ENCODE measurements around the gene SUMO4.

The SUMO4 gene

GRCh38 chr6:149428606-149429005 lies 28.5 kb downstream of the SUMO4 start:
- Mint-ChIP-seq H3K36me3 (ENCODE audit: low read depth) (no peaks in the 10 kb centered on the region), H3K4me3 (no peak overlapping the region), H3K27me3 (ENCODE audit: low read depth) (peaks cover 11% of the 10 kb centered on the region), H3K4me1 (peaks cover 13% of the 10 kb centered on the region), H3K9me3 (no peaks in the 10 kb centered on the region), H3K27ac (no peak overlapping the region)
- TF ChIP-seq CTCF (IDR thresholded peaks at IDR 0.05; ENCODE audit: unreplicated experiment in 3 of 3): no peak

GRCh38 chr6:149429427-149430360 lies 29.6 kb downstream of the SUMO4 start:
- no peaks in the 10 kb centered on the region for H3K36me3 Mint-ChIP-seq (ENCODE audit: low read depth)
- H3K4me1 Mint-ChIP-seq: peaks cover 16% of the 10 kb centered on the region
- TF ChIP-seq CTCF (IDR thresholded peaks at IDR 0.05; ENCODE audit: unreplicated experiment in 3 of 3): peak in 1 of 3 experiments; percentile 9
- H3K4me3 Mint-ChIP-seq: no peak overlapping the region
- H3K9me3 Mint-ChIP-seq: no peaks in the 10 kb centered on the region
- peak overlapping the region in 1 of 3 experiments; percentile 37 for H3K27ac Mint-ChIP-seq
- H3K27me3 Mint-ChIP-seq (ENCODE audit: low read depth): peaks cover 14% of the 10 kb centered on the region

GRCh38 chr6:149431905-149432775 lies 32.1 kb downstream of the SUMO4 start:
- no peak overlapping the region for H3K4me3 Mint-ChIP-seq
- H3K27ac Mint-ChIP-seq: peak overlapping the region in 1 of 3 experiments; percentile 68
- H3K27me3 Mint-ChIP-seq (ENCODE audit: low read depth): peaks cover 19% of the 10 kb centered on the region
- no peaks in the 10 kb centered on the region for H3K9me3 Mint-ChIP-seq
- peak; percentile 95 to 96 (median 95) for TF ChIP-seq CTCF (IDR thresholded peaks at IDR 0.05; ENCODE audit: unreplicated experiment in 3 of 3)
- peaks cover 16% of the 10 kb centered on the region for H3K4me1 Mint-ChIP-seq
- H3K36me3 Mint-ChIP-seq (ENCODE audit: low read depth): no peaks in the 10 kb centered on the region

- no peak overlapping the region for H3K27ac Mint-ChIP-seq
- H3K36me3 Mint-ChIP-seq (ENCODE audit: low read depth): no peaks in the 10 kb centered on the region
- H3K27me3 Mint-ChIP-seq (ENCODE audit: low read depth): peaks cover 9% of the 10 kb centered on the region
- H3K4me3 Mint-ChIP-seq: no peak overlapping the region
- peaks cover 11% of the 10 kb centered on the region for H3K4me1 Mint-ChIP-seq
- no peaks in the 10 kb centered on the region for H3K9me3 Mint-ChIP-seq
- no peak for TF ChIP-seq CTCF (IDR thresholded peaks at IDR 0.05; ENCODE audit: unreplicated experiment in 3 of 3)
These were observed 33.3 kb downstream of the SUMO4 start for GRCh38 chr6:149433405-149433804.

GRCh38 chr6:149433881-149434280 lies 33.8 kb downstream of the SUMO4 start:
- no peak for TF ChIP-seq CTCF (IDR thresholded peaks at IDR 0.05; ENCODE audit: unreplicated experiment in 3 of 3)
- H3K27me3 Mint-ChIP-seq (ENCODE audit: low read depth): peaks cover 9% of the 10 kb centered on the region

More at GRCh38 chr6:149433881-149434280, 33.8 kb downstream of the SUMO4 start:
- H3K9me3 Mint-ChIP-seq: no peaks in the 10 kb centered on the region
- peaks cover 11% of the 10 kb centered on the region for H3K4me1 Mint-ChIP-seq
- peak overlapping the region in 1 of 3 experiments; percentile 3 for H3K27ac Mint-ChIP-seq
- no peak overlapping the region for H3K4me3 Mint-ChIP-seq
- no peaks in the 10 kb centered on the region for H3K36me3 Mint-ChIP-seq (ENCODE audit: low read depth)
